Stimulated activated CD4-positive, alpha-beta T cell treated with anti-CD3 and anti-CD28 coated beads, Interleukin-1b, Interleukin-23, amount 100 ng/mL, for 24 hours (primary cell): Measurements from ENCODE around the gene ARIH1.

Experiments used
- DNase-seq, 4 experiments: peaks; one replicate each; pipeline ENCODE4 v3.0.0-alpha.2; 2020; ENCODE audit warnings: low read depth in 4 of 4, low spot score in 1 of 4

ARIH1 gene

DNA sequence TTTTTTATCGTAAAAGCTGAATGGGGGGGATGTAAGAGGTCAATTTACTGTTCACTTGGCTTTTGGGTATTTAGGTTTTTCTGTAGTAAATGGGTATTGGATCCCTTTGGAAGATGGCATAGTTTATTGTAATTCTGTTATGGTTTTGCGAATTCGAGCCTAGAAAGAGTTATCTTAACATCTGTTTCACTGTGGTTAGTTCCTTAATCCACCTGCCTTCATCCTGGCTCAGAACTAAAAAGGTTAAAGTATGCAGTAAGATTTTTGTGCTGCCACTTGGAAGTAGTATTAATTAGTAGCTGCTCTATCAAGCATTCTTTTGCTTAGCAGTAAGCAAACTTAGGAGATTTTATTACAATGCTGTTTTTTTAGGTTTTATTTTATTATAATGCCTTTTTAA is 62.4 kb downstream of the ARIH1 start:
- DNase-seq, result no peak

DNA sequence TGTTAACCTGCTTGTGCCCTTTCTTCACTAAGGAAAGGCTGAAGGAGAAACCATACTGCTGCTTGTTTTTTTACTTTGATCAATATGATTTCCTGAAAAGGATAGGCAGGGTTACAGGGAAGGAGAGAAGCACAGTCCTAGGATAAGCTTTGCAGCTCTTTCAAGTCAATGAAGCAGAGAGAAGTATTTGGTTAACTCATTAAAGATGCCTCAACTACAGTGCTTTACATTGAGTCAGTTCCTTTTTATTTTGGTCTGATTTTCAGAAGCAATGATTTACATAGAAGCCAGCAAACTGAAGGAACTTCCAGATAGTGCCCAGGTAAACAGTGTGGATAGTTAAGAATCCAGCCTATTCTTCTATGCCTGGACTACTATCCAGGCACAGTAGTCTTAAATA is 64.8 kb downstream of the ARIH1 start:
- no peak for DNase-seq

DNA sequence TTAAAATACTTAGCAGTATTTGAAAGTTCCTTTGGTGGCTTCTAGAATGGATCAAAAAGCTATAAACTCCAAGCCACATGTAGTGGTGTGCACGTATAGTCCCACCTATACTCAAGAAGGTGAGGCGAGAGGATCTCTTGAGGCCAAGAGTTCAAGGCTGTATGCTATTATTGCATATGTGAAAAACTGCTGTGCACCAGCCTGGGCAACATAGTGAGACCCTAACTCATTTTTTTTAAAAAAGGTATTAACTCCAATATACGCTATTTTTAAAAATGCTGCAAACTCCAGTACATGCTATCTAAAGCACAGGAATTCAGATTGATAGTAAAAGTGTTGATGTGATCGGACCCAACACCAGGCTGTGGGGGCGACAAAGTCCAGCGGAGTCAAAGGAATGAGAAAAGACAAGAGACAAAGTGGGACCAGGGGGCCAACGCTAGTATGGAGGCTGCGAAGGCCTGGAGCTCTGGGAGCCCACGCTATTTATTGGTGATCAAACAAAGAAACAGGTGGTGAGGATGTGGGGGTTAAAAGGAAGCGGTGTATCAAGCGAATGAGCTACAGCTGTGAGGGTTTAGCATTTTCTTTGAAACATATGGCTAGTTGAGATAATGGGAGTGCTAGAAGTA is 66.6 kb downstream of the ARIH1 start:
- DNase-seq, result no peak

DNA sequence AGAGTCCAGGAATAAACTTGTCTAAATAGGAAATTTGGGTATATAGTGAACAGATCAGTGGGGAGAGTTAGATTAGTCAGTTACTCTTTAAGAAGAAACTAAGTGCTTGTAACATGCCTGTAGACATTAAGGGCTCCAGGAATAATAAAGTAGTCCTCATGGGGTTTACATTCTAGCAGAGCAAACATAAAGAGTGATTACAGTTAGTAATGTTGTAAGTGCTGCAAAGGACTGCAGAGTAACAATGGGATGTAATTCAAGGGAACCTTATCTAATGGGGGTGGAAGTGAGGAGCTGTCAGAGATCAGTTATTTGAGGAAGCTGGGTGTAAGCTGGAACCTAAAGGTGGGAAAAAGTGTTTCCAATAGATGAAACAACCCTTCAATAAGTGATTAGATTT is 67.5 kb downstream of the ARIH1 start:
- no peak for DNase-seq

DNA sequence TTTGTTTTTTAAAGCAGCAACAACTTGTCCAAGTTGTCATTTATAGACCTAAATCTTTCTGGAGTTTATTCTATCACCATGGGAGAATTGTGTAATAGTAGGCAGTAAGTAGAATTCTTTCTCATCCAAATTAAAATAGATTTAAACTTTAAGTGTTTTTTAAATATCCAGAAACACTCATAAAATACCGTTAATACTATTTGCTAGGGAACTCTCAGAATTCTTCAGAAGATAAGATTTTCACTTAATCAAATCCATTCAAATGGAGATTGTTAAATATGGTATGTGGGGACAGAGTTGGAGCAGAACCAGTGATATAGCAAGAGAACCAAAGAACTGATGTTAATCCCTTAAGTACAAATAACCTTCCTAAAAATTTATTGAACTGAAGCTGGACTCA is 71.0 kb downstream of the ARIH1 start:
- no peak for DNase-seq

DNA sequence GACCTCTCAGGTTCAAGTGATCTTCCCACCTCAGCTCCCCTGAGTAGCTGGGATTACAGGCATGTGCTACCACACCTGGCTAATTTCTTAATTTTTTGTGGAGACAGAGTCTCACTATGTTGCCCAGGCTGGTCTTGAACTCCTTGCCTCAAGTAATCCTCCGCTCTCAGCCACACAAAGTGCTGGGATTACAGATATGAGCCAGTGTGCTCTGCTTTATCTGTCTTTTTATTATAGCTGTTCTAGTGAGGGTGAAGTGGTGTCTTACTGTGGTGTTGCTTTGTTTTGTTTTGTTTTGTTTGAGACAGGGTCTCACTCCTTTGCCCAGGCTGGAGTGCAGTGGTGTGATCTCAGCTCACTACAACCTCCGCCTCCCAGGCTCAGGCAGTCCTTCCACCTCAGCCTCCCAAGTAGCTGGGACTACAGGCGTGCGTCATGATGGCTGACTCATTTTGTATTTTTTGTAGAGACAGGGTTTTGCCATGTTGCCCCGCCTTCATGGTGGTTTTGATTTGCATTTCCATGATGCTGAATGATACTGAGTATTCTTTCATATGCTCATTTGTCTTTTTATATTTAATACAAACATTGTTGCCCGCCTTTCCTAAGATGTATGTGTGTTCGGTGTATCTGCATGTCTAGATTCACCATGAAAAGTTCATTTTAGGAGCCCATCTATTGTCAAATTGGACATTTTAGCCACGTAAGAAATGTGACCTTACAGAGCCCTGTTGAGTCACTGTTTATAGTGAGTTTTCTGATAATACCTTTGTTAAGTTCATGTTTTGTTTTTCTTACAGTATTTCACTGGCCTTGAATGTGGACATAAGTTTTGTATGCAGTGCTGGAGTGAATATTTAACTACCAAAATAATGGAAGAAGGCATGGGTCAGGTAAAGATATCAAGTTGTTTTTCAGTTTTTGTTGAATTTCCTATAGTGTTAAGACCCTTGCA is 80.6 kb downstream of the ARIH1 start:
- DNase-seq, result peak in 3 of 4 experiments; percentile 2 to 37 (median 15)

DNA sequence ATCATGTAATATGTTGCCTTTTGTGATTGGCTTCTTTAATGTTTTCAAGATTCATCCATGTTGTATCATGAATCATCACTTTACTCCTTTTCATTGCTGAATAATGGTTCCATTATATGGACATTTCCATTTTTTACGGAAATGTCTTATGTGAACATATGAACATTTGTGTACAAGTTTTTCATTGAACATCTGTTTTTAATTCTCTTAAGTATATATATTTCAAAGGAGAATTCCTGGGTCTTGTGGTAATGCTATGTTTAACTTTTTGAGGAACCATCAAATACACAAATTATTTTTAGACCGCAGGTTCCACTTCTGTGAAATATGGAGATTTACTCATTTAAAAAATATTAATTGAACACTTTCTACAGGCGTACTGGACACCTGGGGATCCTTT is 85.7 kb downstream of the ARIH1 start:
- no peak for DNase-seq

DNA sequence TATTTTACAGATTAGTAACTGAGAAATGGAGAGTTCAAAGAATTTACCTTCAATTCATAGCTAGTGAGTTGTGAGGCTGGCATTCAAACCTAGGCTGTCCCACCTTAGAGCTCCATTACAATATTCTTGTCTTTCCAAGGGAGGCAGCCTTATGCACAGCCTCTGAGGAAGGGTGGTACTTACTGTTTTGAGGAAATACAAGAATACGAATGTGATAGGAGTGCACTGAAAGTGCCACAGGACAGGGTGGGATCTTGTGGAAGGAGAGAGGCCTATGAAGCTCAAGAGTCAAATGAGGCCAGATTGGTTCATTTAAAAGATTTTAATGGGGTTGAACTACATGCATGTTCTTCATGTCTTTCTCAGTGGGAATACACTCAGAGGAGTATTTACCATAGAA is 86.3 kb downstream of the ARIH1 start:
- no peak for DNase-seq

DNA sequence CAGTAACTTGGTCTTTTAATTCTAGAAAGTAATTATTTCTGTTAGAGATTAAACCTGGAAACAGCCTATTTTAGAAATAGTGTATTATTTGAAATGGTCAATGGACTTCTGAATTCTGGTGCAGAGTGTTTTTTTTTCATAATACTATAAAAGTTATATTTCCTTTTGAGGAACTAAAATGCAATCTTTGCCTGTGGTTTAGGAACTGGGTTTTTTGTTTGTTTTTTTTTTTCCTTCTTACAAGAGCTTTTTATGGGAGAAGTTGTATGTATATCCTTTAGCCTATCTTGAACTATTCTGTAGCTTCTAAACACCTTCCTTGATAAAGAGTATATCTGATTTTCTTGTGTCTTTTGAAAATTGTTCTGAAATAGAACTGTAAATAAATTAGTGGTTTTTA is 88.3 kb downstream of the ARIH1 start:
- DNase-seq, result no peak

DNA sequence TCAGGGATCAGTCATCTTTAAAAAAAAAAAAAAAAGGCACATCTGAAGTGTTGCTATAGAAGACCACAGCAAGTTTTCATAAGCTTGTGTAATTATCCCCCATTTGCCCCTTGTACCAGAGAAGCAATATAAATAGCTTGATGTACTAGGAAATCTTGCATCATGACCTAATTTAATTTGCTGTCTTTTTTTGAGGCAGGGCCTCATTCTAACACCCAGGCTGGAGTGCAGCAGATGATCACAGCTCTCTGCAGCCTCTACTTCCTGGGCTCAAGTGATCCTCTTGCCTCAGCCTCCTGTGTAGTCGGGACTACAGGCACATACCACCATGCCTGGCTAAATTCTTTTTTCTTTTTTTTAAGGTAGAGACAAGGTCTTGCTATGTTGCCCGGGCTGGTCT is 88.7 kb downstream of the ARIH1 start:
- no peak for DNase-seq

DNA sequence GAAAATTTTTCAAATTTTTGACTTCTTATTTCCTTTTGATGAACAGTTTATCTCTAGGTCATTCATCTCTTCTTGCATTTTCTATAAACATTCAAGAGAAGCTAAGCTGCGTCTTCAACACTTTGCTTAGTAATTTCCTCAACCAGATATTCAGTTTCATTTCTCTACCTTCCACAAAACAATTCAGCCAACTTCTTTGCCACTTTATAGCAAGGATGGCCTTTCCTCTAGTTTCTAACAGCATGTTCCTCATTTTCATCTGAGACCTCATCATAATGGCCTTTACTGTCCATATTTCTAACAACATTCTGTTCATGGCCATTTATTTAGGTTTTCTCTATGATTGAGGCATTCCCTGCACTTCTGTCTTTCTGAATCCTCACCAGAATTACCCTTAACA is 90.0 kb downstream of the ARIH1 start:
- no peak for DNase-seq

DNA sequence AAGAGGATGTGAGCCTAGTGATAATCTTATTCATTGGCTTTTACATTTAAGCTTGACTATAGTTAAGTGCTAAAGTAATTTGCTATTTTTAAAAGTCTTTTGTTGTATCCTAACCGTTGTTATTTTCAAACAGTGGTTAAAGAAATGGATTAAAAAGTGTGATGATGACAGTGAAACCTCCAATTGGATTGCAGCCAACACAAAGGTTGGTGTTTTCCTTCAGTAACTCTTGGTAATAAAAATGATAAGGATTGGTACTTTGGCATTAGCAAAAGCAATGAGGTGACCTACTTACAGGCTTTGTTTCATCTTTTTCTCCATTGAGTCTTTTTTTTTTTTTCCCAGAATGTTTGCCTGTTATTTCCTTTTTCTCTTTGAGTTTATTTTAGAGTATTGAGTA is 92.8 kb downstream of the ARIH1 start:
- DNase-seq, result no peak

DNA sequence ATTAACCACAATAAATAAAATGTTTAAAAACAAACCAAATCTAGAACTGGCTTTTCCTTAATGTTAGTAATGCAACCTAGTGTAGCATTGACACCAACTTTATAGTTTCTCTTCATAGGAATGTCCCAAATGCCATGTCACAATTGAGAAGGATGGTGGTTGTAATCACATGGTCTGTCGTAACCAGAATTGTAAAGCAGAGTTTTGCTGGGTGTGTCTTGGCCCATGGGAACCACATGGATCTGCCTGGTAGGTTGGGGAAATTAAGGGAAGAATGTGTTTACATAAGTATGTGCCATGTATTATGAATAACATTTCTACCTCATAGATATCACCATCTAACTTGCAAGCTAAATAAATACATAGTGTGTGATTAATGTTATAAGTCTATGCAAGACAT is 95.9 kb downstream of the ARIH1 start:
- no peak for DNase-seq

DNA sequence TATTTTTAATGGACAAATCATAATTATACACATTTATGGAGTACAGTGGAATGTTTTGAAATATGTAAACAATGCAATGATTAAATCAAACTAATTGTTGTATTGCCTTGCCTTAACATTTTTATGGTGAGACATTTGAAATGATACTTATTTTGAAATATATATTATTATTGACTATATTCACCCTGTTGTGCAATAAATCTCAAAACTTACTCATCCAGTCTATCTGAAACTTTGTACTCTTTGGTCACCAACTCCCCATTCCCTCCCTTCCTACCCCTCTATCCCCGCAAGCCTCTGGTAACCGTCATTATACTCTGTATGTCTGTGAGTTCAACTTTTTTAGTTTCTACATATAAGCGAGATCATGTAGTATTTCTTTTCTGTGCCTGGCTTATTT is 105.7 kb downstream of the ARIH1 start:
- no peak for DNase-seq

DNA sequence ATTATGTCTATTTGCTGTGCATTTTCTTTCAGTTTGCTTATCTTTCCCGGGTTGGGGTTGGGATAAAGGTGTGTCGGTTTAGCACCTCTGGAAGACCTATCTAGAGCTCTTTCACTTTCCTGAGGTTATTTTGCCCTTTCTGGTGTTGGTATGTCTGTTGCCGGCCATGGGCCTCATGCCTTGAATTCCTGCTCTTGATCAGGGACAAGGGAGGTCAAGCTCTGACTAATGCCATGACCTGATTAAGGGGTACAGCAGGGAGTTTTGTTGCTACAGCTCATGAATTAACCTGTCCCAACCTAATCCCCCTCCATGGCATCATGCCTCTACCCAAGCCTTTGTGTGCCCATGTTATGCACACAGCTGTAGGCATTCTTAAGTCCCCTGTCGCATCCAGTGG is 109.9 kb downstream of the ARIH1 start:
- DNase-seq, result no peak

DNA sequence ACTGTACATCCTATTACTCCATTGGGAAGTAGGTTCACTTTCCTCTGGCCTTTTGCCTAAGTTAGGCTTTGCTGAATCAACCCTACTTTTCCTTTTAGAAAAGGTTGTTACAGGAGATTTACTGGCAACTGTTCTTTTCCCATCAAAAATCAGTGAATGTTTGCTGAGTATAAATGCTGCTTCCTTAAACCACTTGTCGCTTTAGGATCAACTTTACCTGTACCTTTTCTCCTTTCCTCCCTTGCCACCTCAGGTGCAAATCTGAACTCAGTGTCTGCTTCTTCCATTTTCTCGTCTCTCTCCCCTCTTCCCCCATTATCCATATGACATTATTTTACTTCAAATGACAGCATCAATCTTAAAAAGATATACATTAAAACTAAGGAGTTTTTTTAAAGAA is 110.9 kb downstream of the ARIH1 start:
- DNase-seq, result no peak

DNA sequence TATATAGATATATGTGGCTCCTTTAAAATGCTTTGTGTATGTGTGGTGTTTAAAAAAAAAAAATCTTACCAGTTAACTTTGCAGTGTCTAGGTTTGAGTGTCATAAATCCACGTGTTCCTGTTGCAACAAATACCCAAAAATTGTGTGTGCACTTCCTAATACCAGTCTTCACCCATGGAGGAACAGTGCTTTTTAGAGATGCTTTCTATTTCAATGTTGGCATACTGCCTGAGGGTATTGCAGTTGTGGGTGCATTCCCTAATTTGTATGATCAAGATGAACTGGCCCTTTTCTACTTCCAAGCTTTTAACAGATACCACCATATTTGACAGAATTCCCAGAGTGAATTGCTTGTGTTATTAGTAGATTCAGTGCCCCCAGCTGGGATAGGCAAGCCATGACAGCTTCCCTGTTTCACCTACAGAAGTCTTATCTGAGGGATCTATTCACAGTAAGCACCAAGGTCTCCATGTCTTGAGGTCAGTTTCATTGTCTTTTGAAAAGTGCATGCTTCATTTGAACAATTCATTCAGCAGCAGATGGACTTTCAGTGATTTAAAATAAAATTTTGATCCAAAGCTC is 111.4 kb downstream of the ARIH1 start:
- DNase-seq, result no peak

DNA sequence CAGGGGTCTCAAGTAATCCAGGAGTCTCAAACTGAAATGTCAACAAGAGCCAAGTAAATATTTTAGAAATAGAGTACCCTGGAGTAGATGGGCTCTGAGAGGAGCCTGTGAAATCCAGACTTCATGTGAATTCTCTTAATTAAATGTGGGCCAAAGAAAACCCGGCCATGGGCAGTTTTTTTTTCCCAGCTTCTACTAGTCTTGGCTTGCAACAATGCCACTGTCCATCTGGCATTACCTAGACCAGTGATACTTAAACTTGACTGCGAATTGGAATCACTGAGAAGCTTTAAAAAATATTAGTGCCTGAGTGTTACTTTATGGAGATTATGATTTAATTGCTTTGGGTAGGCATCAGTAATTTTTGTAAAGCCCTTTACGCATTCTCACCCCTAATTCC is 114.0 kb downstream of the ARIH1 start:
- no peak for DNase-seq

DNA sequence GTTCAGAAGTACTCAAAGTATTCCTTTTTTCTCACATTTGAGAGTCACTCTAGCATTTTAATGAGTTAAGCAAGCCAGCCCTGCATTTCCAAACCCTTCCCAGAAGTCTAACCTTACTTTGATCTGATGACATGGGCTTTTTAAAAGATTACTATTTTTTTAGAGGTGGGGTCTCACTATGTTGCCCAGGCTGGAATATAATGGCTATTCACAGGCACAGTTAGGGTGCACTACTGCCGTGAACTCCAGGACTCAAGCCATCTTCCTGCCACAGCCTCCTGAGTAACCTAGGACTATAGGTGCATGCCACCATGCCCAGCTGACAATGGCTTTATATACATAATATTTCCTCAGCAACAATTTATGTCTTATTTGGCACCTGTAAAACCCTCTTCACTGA is 116.3 kb downstream of the ARIH1 start:
- DNase-seq, result no peak

DNA sequence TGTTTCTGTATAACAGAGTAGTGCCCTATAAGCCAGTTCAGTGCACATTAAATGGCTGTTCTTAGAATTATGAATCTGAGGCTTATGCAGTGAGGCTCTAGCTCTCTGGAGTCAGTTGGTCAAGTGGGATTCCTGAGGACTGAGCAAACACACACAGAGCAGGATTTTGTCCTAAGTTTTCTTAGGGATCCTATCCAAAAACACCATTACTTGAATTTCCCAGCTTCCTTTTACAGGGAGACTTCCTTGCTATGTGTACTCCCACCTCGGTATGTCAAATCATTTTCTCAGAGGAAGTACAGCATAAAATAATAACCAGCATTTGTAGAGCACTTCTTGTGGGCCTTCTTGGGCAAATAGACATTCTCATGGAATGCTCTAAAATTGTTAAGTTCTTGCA is 117.2 kb downstream of the ARIH1 start:
- DNase-seq, result no peak

DNA sequence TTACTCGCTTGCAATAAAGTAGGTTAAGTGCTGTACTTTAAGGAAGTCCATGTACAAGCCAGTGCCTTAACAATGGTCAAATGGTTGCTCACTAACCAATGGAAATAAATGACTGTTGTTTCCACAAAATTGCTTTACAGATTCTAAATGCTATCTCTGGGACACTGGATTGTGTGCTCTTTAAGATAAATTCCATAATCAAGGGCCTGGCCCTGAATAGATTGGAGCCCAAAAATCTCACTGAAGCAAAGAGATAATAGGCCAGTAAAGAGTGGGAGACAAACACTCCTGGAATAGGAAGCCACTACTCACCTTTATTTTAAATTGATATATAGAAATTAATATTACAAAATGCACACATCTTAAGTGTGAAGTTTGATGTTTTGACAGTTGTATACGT is 118.0 kb downstream of the ARIH1 start:
- no peak for DNase-seq

DNA sequence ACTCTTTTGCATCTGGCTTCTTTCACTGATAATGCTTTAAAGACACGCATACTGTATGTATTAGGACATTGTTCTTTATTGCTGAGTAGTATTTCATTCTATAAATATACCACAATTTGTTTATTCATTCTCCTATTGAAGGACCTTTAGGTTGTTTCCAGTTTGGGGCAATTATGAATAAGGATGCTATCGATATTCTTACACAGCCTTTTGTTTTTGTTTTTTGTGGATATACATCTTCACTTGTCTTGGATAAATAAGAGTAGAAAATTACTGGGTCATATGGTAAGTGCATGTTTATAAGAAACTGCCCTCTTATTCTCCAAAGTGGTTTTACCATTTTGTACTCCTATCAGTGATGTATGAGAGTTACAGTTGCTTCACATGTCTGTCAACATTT is 118.5 kb downstream of the ARIH1 start:
- no peak for DNase-seq
